SK-N-SH treated with all-trans-retinoic acid at 6 μM for 48 hours (cell line): ENCODE results near the gene PRKCE.

Experiments
- ATAC-seq: fragments of 200-7000 bp; cut with Tn5 transposase; 3 replicates; pipeline ENCODE4 v1.9.1; 2020; ENCODE audit warnings: mild to moderate bottlenecking, moderate library complexity
- BACH2 ChIP-seq: fragments of 250-450 bp; sonication (Bioruptor Pico); IDR thresholded peaks from 2 replicates; pipeline ENCODE4 v1.9.0; 2021; ENCODE audit warnings: mild to moderate bottlenecking, borderline replicate concordance
- CREB5 ChIP-seq: fragments of 250-450 bp; sonication (Bioruptor Pico); IDR thresholded peaks from 2 replicates; pipeline ENCODE4 v1.5.1; 2020; ENCODE audit warnings: low read depth, mild to moderate bottlenecking, moderate library complexity
- CSDC2 ChIP-seq: fragments of 250-450 bp; sonication (Bioruptor Pico); IDR thresholded peaks from 2 replicates; pipeline ENCODE4 v1.5.0; 2020; ENCODE audit warnings: mild to moderate bottlenecking, moderate library complexity
- GLIS3 ChIP-seq: fragments of 250-450 bp; sonication (Bioruptor Pico); IDR thresholded peaks from 2 replicates; pipeline ENCODE4 v1.5.0; 2020; ENCODE audit warnings: mild to moderate bottlenecking, moderate library complexity
- ISL1 ChIP-seq: fragments of 250-450 bp; sonication (Bioruptor Pico); IDR thresholded peaks from 2 replicates; pipeline ENCODE4 v2.1.2; 2022; ENCODE audit warnings: mild to moderate bottlenecking, moderate library complexity
- OSR1 ChIP-seq: fragments of 250-450 bp; sonication (Bioruptor Pico); IDR thresholded peaks from 2 replicates; pipeline ENCODE4 v1.8.0; 2022; ENCODE audit warnings: moderate library complexity, mild to moderate bottlenecking, inconsistent platforms
- SNAI2 ChIP-seq: fragments of 250-450 bp; sonication (Bioruptor Pico); IDR thresholded peaks from 2 replicates; pipeline ENCODE4 v1.5.0; 2020; ENCODE audit warnings: mild to moderate bottlenecking, moderate library complexity
- TCF4 ChIP-seq: fragments of 250-450 bp; sonication (Bioruptor Pico); IDR thresholded peaks from 2 replicates; pipeline ENCODE4 v1.8.0; 2021; ENCODE audit warnings: mild to moderate bottlenecking, moderate library complexity, borderline replicate concordance
- TOX ChIP-seq: fragments of 250-450 bp; sonication (Bioruptor Pico); IDR thresholded peaks from 2 replicates; pipeline ENCODE4 v1.8.0; 2021; ENCODE audit warnings: mild to moderate bottlenecking, moderate library complexity, borderline replicate concordance
- TSHZ2 ChIP-seq: fragments of 250-450 bp; sonication (Bioruptor Pico); IDR thresholded peaks from 2 replicates; pipeline ENCODE4 v1.5.0; 2020; ENCODE audit warnings: mild to moderate bottlenecking, moderate library complexity
- ZFP30 ChIP-seq: fragments of 450-650 bp; formaldehyde crosslinking; IDR thresholded peaks from 2 replicates; pipeline ENCODE4 v1.5.0; 2022; ENCODE audit warnings: mild to moderate bottlenecking, moderate library complexity
- ZNF565 ChIP-seq: fragments of 450-650 bp; formaldehyde crosslinking; conservative IDR thresholded peaks from 2 replicates; pipeline ENCODE4 v1.5.0; 2020; ENCODE audit warnings: low read depth, mild to moderate bottlenecking, moderate library complexity
- ZNF70 ChIP-seq: fragments of 450-650 bp; formaldehyde crosslinking; IDR thresholded peaks from 2 replicates; pipeline ENCODE4 v1.5.0; 2020; ENCODE audit warnings: mild to moderate bottlenecking, moderate library complexity
- TF ChIP-seq, protein P1 (sequence below): fragments of 250-450 bp; sonication (Bioruptor Pico); IDR thresholded peaks from 2 replicates; pipeline ENCODE4 v1.5.1; 2021; ENCODE audit warnings: mild to moderate bottlenecking, moderate library complexity
- TF ChIP-seq, protein P2 (sequence below): fragments of 250-450 bp; sonication (Bioruptor Pico); IDR thresholded peaks from 2 replicates; pipeline ENCODE4 v1.8.0; 2020; ENCODE audit warnings: mild to moderate bottlenecking, moderate library complexity, borderline replicate concordance

Gene PRKCE

GRCh38 chr2:45734952-45735351, 83.5 kb downstream of the PRKCE start:
- ATAC-seq, result no peak
- TF ChIP-seq GLIS3 (no peak), TSHZ2 (CRISPR knock-in tag) (no peak), ZNF70 (CRISPR knock-in tag) (no peak), CREB5 (no peak), ZNF565 (CRISPR knock-in tag) (no peak)

DNA sequence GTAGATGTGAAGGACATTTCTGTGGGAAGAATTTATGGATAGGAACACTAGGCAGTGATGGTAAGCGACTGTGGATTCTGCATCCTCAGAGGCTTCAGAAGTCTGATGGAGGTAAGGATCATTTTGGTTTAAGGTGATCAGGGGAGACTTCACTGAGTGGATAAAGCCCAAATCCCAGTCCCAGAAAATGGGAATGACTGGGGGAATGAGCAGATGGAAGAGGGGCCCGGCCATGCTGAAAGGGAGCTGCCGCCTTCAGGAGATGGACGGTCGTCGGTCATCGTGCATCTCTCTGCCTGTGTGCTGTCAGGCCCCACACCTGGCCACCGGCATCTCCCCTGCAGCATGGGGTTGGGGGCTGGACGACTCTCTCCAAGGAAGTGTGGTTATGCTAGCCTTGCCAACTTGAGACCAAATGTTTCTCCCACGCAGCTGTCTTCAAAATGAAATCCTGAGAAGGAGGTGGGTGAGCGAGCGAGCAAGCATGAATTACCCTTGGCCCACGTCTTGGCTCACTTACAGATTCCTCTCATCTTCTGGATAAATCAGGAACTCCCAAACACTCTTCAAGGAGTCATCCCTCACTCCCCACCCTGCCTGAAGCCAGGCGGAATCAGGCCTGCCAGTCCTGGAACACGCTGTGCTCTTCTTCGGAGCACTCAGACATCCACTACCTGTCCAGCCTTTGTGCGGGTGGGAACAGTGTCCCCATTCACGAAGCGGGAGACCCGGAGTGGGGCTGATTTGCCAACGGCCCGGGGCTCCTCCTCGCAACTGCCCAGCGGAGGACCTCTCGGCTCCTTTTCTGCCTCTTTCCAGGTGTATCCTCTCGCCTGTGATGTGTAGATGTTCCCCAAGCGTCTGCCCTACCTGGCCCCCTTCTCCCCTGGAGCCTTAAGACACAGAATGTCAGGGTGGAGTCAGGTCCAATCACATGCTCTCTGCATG, 85.6 kb downstream of the PRKCE start:
- no peak for ATAC-seq
- no peak for TF ChIP-seq ZFP30 (CRISPR knock-in tag)
- no peak for TF ChIP-seq CSDC2 (CRISPR knock-in tag)
- TF ChIP-seq, protein P1, sequence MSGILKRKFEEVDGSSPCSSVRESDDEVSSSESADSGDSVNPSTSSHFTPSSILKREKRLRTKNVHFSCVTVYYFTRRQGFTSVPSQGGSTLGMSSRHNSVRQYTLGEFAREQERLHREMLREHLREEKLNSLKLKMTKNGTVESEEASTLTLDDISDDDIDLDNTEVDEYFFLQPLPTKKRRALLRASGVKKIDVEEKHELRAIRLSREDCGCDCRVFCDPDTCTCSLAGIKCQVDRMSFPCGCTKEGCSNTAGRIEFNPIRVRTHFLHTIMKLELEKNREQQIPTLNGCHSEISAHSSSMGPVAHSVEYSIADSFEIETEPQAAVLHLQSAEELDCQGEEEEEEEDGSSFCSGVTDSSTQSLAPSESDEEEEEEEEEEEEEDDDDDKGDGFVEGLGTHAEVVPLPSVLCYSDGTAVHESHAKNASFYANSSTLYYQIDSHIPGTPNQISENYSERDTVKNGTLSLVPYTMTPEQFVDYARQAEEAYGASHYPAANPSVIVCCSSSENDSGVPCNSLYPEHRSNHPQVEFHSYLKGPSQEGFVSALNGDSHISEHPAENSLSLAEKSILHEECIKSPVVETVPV (CRISPR knock-in tag), result no peak
- TF ChIP-seq TSHZ2 (CRISPR knock-in tag), result no peak
- TF ChIP-seq TCF4 (CRISPR knock-in tag), result no peak
- no peak for TF ChIP-seq ZNF565 (CRISPR knock-in tag)

DNA sequence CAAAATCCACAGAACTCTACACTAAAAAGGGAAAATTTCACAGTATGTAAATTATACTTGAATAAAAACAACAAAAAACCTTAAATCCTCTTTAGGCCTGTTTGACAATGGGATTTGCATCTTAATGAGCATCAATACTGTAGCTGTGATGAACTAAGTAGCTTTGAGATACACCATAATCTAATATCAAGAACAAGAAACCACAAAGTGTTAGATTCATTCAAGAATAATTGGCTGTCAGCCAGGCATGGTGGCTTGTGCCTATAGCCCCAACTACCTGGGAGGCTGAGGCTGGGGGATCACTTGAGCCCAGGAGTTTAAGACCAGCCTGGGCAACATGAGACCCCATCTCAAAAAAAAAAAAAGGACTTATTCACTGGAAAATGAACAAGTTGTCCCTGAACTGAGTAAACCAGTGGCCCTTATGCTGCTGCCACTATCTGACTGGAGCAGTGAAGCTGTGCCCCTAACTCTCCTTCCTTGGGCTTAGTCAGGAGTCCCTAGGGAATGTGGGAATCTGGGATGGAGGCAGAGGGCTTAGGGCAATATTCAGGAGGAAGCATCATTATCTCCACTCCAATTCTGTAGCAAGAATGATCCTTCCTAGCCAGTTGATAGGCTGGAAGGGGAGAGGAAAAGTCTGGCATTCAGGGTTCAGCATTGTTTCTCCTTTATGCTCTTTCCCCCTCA, 88.5 kb downstream of the PRKCE start:
- no peak for TF ChIP-seq ISL1
- TF ChIP-seq, protein P2, sequence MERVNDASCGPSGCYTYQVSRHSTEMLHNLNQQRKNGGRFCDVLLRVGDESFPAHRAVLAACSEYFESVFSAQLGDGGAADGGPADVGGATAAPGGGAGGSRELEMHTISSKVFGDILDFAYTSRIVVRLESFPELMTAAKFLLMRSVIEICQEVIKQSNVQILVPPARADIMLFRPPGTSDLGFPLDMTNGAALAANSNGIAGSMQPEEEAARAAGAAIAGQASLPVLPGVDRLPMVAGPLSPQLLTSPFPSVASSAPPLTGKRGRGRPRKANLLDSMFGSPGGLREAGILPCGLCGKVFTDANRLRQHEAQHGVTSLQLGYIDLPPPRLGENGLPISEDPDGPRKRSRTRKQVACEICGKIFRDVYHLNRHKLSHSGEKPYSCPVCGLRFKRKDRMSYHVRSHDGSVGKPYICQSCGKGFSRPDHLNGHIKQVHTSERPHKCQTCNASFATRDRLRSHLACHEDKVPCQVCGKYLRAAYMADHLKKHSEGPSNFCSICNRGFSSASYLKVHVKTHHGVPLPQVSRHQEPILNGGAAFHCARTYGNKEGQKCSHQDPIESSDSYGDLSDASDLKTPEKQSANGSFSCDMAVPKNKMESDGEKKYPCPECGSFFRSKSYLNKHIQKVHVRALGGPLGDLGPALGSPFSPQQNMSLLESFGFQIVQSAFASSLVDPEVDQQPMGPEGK, result no peak
- TF ChIP-seq SNAI2 (CRISPR knock-in tag), result no peak
- TF ChIP-seq TSHZ2 (CRISPR knock-in tag), result no peak
- TF ChIP-seq TOX (CRISPR knock-in tag), result no peak
- TF ChIP-seq GLIS3, result no peak
- no peak for TF ChIP-seq OSR1 (CRISPR knock-in tag)
- no peak for TF ChIP-seq BACH2 (CRISPR knock-in tag)
- TF ChIP-seq ZNF565 (CRISPR knock-in tag), result no peak
- ATAC-seq, result no peak
